HEK293 (cell line): ENCODE data around the gene PIP5K1C.

Experiments
- CTCF ChIA-PET: fragments of 350-600 bp; formaldehyde crosslinking; extraction: SDS; loops from one replicate; lab custom pipeline; 2021; ENCODE audit warnings: antibody characterized with exemption; lab: Yijun Ruan, JAX
- POLR2A ChIA-PET: fragments of 300-600 bp; formaldehyde crosslinking; extraction: SDS; loops from one replicate; lab custom pipeline; 2020; ENCODE audit warnings: antibody characterized with exemption, inconsistent platforms; lab: Yijun Ruan, JAX
- H3K27ac ChIP-seq: fragments of 200-500 bp; sonication (Bioruptor generic); 2 replicates; pipeline ENCODE4 v1.5.1; 2014; ENCODE audit warnings: low read depth, low read length, control low read depth, inconsistent platforms; ENCODE audit errors: extremely low read depth
- H3K36me3 ChIP-seq, 2 experiments: fragments of 200-500 bp in 1 of 2; sonication (Bioruptor generic) in 1 of 2; 1 replicate in 1 of 2; 2 replicates in 1 of 2; pipeline ENCODE4 v1.5.1; 2014 to 2017; ENCODE audit warnings: inconsistent platforms in 2 of 2, low read length in 2 of 2; ENCODE audit not compliant: control insufficient read depth in 2 of 2, insufficient read depth in 1 of 2
- H3K4me1 ChIP-seq: fragments of 200-500 bp; sonication (Bioruptor generic); 2 replicates; pipeline ENCODE4 v1.5.1; 2014; ENCODE audit warnings: mild to moderate bottlenecking, low read length, inconsistent platforms; ENCODE audit not compliant: control insufficient read depth, insufficient read depth
- H3K4me3 ChIP-seq: 2 replicates; pipeline ENCODE4 v1.5.1; 2011; ENCODE audit warnings: low read depth, mild to moderate bottlenecking, control low read depth, low read length, moderate library complexity
- H3K9me3 ChIP-seq: fragments of 200-500 bp; sonication (Bioruptor generic); 2 replicates; pipeline ENCODE4 v1.5.1; 2014; ENCODE audit warnings: low read depth, low read length, inconsistent platforms; ENCODE audit not compliant: control insufficient read depth, insufficient read depth
- HIC1 ChIP-seq: fragments of 450-650 bp; formaldehyde crosslinking; IDR thresholded peaks from 2 replicates; pipeline ENCODE4 v1.5.1; 2016; ENCODE audit warnings: missing biosample characterization, missing genetic modification characterization
- KLF1 ChIP-seq: fragments of 450-650 bp; formaldehyde crosslinking; IDR thresholded peaks from 2 replicates; pipeline ENCODE4 v1.5.1; 2016; ENCODE audit warnings: missing biosample characterization, missing genetic modification characterization
- PRDM2 ChIP-seq: fragments of 450-650 bp; formaldehyde crosslinking; IDR thresholded peaks from 2 replicates; pipeline ENCODE4 v1.5.1; 2016; ENCODE audit warnings: missing biosample characterization, missing genetic modification characterization, borderline replicate concordance
- ZBTB17 ChIP-seq: fragments of 450-650 bp; formaldehyde crosslinking; IDR thresholded peaks from 2 replicates; pipeline ENCODE4 v1.5.1; 2016; ENCODE audit warnings: missing biosample characterization, missing genetic modification characterization
- ZNF157 ChIP-seq: fragments of 450-650 bp; formaldehyde crosslinking; IDR thresholded peaks from 2 replicates; pipeline ENCODE4 v1.5.1; 2016; ENCODE audit warnings: missing biosample characterization, missing genetic modification characterization
- ZNF169 ChIP-seq: fragments of 450-650 bp; formaldehyde crosslinking; IDR thresholded peaks from 2 replicates; pipeline ENCODE4 v1.5.1; 2016; ENCODE audit warnings: missing biosample characterization, missing genetic modification characterization
- ZNF600 ChIP-seq: fragments of 450-650 bp; formaldehyde crosslinking; IDR thresholded peaks from 2 replicates; pipeline ENCODE4 v1.5.1; 2016; ENCODE audit warnings: missing biosample characterization, missing genetic modification characterization
- ZNF629 ChIP-seq: fragments of 450-650 bp; formaldehyde crosslinking; IDR thresholded peaks from 2 replicates; pipeline ENCODE4 v1.5.1; 2017; ENCODE audit warnings: missing biosample characterization, missing genetic modification characterization
- ZNF830 ChIP-seq: fragments of 450-650 bp; IDR thresholded peaks from 2 replicates; pipeline ENCODE4 v1.5.0; 2018; ENCODE audit warnings: missing biosample characterization, missing genetic modification characterization, low read depth, mild to moderate bottlenecking, moderate library complexity

Gene PIP5K1C

DNA sequence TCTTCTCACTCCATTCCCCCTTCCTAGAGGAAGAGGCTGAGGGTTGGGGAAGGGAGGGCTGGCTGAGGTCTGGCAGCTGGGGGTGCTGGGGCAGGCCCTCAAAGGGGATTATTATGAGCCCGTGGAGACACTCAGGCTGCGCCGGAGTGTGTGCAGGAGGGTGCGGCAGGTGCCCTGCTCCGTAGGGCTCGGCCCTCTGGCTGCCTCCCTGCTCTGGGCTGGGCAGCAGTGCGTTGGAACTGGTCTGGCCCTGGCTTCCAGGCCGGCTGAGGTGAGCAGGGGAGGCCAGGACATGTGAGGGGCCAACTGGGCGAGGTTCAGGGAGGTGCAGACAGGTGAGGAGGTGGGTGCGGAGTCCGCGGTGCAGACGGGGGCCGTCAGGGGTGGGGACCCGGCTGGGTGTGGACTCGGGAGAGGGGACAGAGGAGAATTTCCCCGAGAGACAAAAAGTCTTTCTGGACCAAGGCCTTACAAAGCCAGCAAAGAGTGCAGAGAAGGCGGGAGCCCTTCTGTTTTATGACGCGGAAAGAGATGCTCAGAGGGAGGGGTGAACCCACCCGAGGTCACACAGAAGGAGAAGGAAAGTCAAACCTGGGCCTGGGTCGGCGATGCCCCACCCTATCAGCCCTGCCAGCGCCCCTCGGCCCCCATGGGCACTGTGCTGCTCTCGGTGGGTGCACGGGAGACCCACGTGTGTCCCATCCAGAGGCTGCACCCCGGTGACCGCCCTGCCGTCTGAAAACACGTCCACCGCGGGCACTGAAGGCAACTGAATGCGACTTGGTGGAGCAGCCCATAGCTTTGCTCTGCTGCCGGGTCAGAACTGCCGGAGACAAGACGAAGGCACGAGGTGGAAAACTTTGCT lies 31.0 kb downstream of the PIP5K1C start:
- no peak overlapping the region for H3K4me3 ChIP-seq
- no peak overlapping the region for H3K27ac ChIP-seq
- no peaks in the 10 kb centered on the region for H3K4me1 ChIP-seq
- TF ChIP-seq ZBTB17 (tag by site-specific recombination) (peak; percentile 47; the same call in 1 of the 2 replicates), ZNF600 (tag by site-specific recombination) (peak; percentile 93), ZNF830 (no peak), ZNF169 (tag by site-specific recombination) (no peak), KLF1 (tag by site-specific recombination) (peak; percentile 61), PRDM2 (no peak), ZNF629 (tag by site-specific recombination) (0 out of 2 replicates have a peak, but pooled peaks have one; percentile 22)
- ChIA-PET CTCF (no interaction called here), POLR2A (no interaction called here)
- H3K36me3 ChIP-seq, result peaks cover 0 to 9% of the 10 kb centered on the region in 2 experiments; a peak in 1 of 3 replicates
- H3K9me3 ChIP-seq, result no peaks in the 10 kb centered on the region

DNA sequence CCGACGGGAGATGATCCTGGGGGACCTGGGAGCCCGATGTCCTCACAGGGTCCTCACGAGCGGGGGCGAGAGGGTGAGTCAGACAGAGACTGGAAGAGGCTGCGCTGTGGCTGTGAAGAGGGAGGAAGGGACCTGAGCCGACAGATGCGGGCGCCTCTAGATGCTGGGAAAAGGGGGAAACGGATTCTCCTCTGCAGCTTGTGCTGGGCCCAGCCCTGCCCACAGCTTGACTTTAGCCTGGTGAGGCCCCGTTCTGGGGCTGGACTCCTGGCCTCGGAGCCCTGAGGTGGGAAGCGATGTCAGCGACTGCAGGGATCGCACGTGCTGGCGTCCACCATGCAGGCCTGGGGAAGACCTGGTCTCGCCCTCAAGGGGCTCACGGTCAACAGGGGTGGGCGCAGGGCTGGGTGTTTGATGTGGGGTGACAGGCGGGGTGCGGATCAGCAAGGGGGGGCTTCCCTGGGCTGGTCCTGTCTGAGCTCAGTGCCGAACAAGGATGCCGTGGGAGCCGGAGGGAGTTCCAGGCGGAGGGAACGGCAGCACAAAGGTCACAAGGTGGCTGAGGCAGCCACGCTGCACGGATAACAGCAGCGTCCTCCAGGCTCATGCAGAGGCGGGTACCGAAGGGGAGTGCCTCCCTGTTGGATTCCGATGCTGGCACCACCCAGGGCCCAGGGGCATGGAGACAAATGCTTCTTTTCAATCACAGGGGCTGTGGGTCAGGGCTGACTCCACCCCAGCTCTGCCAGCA lies 31.8 kb downstream of the PIP5K1C start:
- H3K27ac ChIP-seq, result no peak overlapping the region
- no peak overlapping the region for H3K4me3 ChIP-seq
- POLR2A ChIA-PET, result no interaction called here

More for the DNA sequence above, 31.8 kb downstream of the PIP5K1C start:
- TF ChIP-seq ZNF157 (tag by site-specific recombination) (no peak), HIC1 (tag by site-specific recombination) (peak; percentile 24; the same call in 1 of the 2 replicates)
- Histone ChIP-seq H3K4me1 (no peaks in the 10 kb centered on the region), H3K9me3 (no peaks in the 10 kb centered on the region), H3K36me3 (peaks cover 0 to 17% of the 10 kb centered on the region in 2 experiments; a peak in 1 of 3 replicates)
- CTCF ChIA-PET, result interaction anchor here (1.5 to 3.2 kb wide), 2 partner anchors 35 to 50 kb away, joined by 3 to 25 read pairs; no protein-coding TSS in a partner anchor
